Naive thymus-derived CD4-positive, alpha-beta T cell (primary cell): ENCODE results near the gene GSC2. TPM values are rescaled to one million over a fixed set of nuclear protein-coding genes. Genes with fewer than 3 reads are reported as not detected.

Experiments used
- ATAC-seq: fragments of 150-1000 bp; cut with Tn5 transposase; 2 replicates; pipeline ENCODE4 v1.10.0; 2021; ENCODE audit warnings: mild to moderate bottlenecking, moderate library complexity
- CTCF ChIA-PET: fragments of 350-600 bp; sonication (Branson Sonifier 250); formaldehyde crosslinking; loops from one replicate; lab custom pipeline; 2021; ENCODE audit warnings: antibody characterized with exemption; lab: Charles Lee
- POLR2A ChIA-PET: fragments of 350-600 bp; sonication (Branson Sonifier 250); formaldehyde crosslinking; loops from one replicate; lab custom pipeline; 2021; ENCODE audit warnings: antibody characterized with exemption, inconsistent platforms; lab: Charles Lee
- DNase-seq, 9 donors: peaks; one replicate each; pipeline versions ENCODE4 v3.0.0 to v3.0.0-alpha.2; 2020 to 2022; ENCODE audit warnings: mixed read lengths in 1 of 9
- H3K27ac ChIP-seq: one replicate; pipeline ENCODE4 v1.7.0; 2013; ENCODE audit warnings: mild to moderate bottlenecking, low read depth, low read length, moderate library complexity
- H3K27me3 ChIP-seq, 2 donors: one replicate each; pipeline ENCODE4 v1.7.0; 2013; ENCODE audit warnings: low read length in 2 of 2, mild to moderate bottlenecking in 2 of 2, moderate library complexity in 2 of 2; ENCODE audit not compliant: control insufficient read depth in 2 of 2, insufficient read depth in 2 of 2
- H3K36me3 ChIP-seq, 3 experiments: 1 replicate in 2 of 3; 2 replicates in 1 of 3; pipeline ENCODE4 v1.7.0; 2013; ENCODE audit warnings: low read length in 3 of 3, mild to moderate bottlenecking in 3 of 3, moderate library complexity in 1 of 3; ENCODE audit not compliant: insufficient read depth in 3 of 3, control insufficient read depth in 2 of 3
- H3K4me1 ChIP-seq, 2 donors: one replicate each; pipeline ENCODE4 v1.7.0; 2013; ENCODE audit warnings: low read length in 2 of 2, mild to moderate bottlenecking in 2 of 2, moderate library complexity in 1 of 2; ENCODE audit not compliant: control insufficient read depth in 2 of 2, insufficient read depth in 2 of 2
- H3K4me3 ChIP-seq: 2 replicates; pipeline ENCODE4 v1.7.0; 2013; ENCODE audit warnings: mild to moderate bottlenecking, low read length
- H3K9me3 ChIP-seq, 3 experiments: 1 replicate in 2 of 3; 2 replicates in 1 of 3; pipeline ENCODE4 v1.7.0; 2013; ENCODE audit warnings: low read length in 3 of 3; ENCODE audit not compliant: control insufficient read depth in 2 of 3
- H3K27ac Mint-ChIP-seq, 9 donors: one replicate each; pipeline ENCODE4 v1.8.0; 2020 to 2022; ENCODE audit warnings: mixed read lengths in 9 of 9, mild to moderate bottlenecking in 8 of 9, moderate library complexity in 5 of 9, inconsistent platforms in 2 of 9
- H3K27me3 Mint-ChIP-seq, 5 donors: one replicate each; pipeline ENCODE4 v1.8.0; 2021 to 2022; ENCODE audit warnings: mixed read lengths in 5 of 5, mild to moderate bottlenecking in 1 of 5
- H3K36me3 Mint-ChIP-seq, 5 donors: one replicate each; pipeline ENCODE4 v1.8.0; 2020 to 2022; ENCODE audit warnings: mixed read lengths in 5 of 5, mild to moderate bottlenecking in 3 of 5, inconsistent platforms in 1 of 5
- H3K4me1 Mint-ChIP-seq, 7 donors: one replicate each; pipeline ENCODE4 v1.8.0; 2020 to 2022; ENCODE audit warnings: mixed read lengths in 7 of 7, mild to moderate bottlenecking in 3 of 7, inconsistent platforms in 1 of 7
- H3K4me3 Mint-ChIP-seq, 10 donors: one replicate each; pipeline ENCODE4 v1.8.0; 2020 to 2022; ENCODE audit warnings: mild to moderate bottlenecking in 10 of 10, mixed read lengths in 10 of 10, moderate library complexity in 6 of 10, inconsistent platforms in 2 of 10
- H3K9me3 Mint-ChIP-seq, 11 donors: one replicate each; pipeline ENCODE4 v1.8.0; 2020 to 2022; ENCODE audit warnings: mixed read lengths in 11 of 11, mild to moderate bottlenecking in 4 of 11, inconsistent platforms in 1 of 11, moderate library complexity in 1 of 11
- intact Hi-C, 2 donors: fragments of 100-400 bp; cut with micrococcal nuclease; formaldehyde crosslinking; loops; one replicate each; pipeline ENCODE4 v1.15.1; 2023
- polyA plus RNA-seq, 2 donors: library from polyadenylated mRNA; unstranded; fragments of 300-500 nt; fragmentation: Illumina TruSeq; gene quantifications; one replicate each; pipeline ENCODE4 v1.2.3, GENCODE V29; 2021
- total RNA-seq, 6 experiments: library from RNA in 5 of 6; stranded (reverse) in 5 of 6; gene quantifications; 1 replicate in 5 of 6; 2 replicates in 1 of 6; pipeline ENCODE4 v1.2.3 and lab custom pipeline; 2021 to 2026

Gene GSC2
- total and polyA plus RNA-seq, 7 experiments from 2014 or later: not detected

- DNase-seq (no peak), ATAC-seq (no peak)
- H3K4me3 Mint-ChIP-seq: peak overlapping the region; percentile 80 to 93 (median 88)
- no peaks in the 10 kb centered on the region for H3K27me3 ChIP-seq
- H3K36me3 ChIP-seq: peaks cover 0 to 12% (median 0%) of the 10 kb centered on the region in 3 experiments
- ChIA-PET CTCF (interaction anchor here (1.1 kb wide), 1 partner anchor 10 kb away, joined by 3 read pairs; no protein-coding TSS in a partner anchor), POLR2A (interaction anchor here (0.6 to 6.3 kb wide), 9 partner anchors 11 to 309 kb away, joined by 3 to 88 read pairs (median 5); partner anchors contain the start of genes CLTCL1, ESS2 and MRPL40)
- intact Hi-C loops: loop anchor here (1.0 to 5.0 kb wide), 13 partner anchors 14 to 1879 kb away; partner anchors contain the start of genes C22orf39 (in 2 of the 2), ESS2 (in 2 of the 2), CDC45 (in 1 of the 2) and CLTCL1 (in 1 of the 2)
- H3K9me3 ChIP-seq: no peaks in the 10 kb centered on the region
- peak overlapping the region; percentile 66 for H3K27ac ChIP-seq
- peak overlapping the region; percentile 61 for H3K4me3 ChIP-seq
- H3K36me3 Mint-ChIP-seq: no peaks in the 10 kb centered on the region
- no peaks in the 10 kb centered on the region for H3K9me3 Mint-ChIP-seq
- H3K4me1 Mint-ChIP-seq: peaks cover 31 to 47% (median 43%) of the 10 kb centered on the region in 7 donors
- H3K27me3 Mint-ChIP-seq: peaks cover 0 to 2% (median 0%) of the 10 kb centered on the region in 5 donors
- peak overlapping the region; percentile 69 to 84 (median 75) for H3K27ac Mint-ChIP-seq
- H3K4me1 ChIP-seq: peaks cover 28 to 35% of the 10 kb centered on the region in 2 donors
Measured at GRCh38 chr22:19122752-19123492, 27.2 kb downstream of the GSC2 start.

GRCh38 chr22:19122143-19122751 lies 27.8 kb downstream of the GSC2 start, which contains the start of gene DGCR2:
TSS of gene DGCR2 (minus strand) at chr22:19122412. CDS start at chr22:19122206, 206 bp downstream.
- ATAC-seq (peak; percentile 99), DNase-seq (peak; percentile 92 to 96 (median 94))
- Histone ChIP-seq H3K4me3 (peak within 1 kb of the TSS; percentile 90), H3K27me3 (no peaks in the 10 kb centered on the region), H3K9me3 (no peaks in the 10 kb centered on the region), H3K4me1 (peaks cover 34 to 42% of the 10 kb centered on the region in 2 donors), H3K27ac (peak within 1 kb of the TSS; percentile 91), H3K36me3 (peaks cover 0 to 12% (median 0%) of the 10 kb centered on the region in 3 experiments)
- Mint-ChIP-seq H3K9me3 (no peaks in the 10 kb centered on the region), H3K27me3 (peaks cover 0 to 2% (median 0%) of the 10 kb centered on the region in 5 donors), H3K27ac (peak within 1 kb of the TSS; percentile 69 to 97 (median 87)), H3K4me1 (peaks cover 36 to 53% (median 50%) of the 10 kb centered on the region in 7 donors), H3K36me3 (no peaks in the 10 kb centered on the region), H3K4me3 (peak within 1 kb of the TSS; percentile 90 to 94 (median 93))
- ChIA-PET CTCF (interaction anchor here (0.6 to 1.1 kb wide), 2 partner anchors 10 to 21 kb away, joined by 3 to 4 read pairs; no protein-coding TSS in a partner anchor), POLR2A (interaction anchor here (1.0 to 6.3 kb wide), 7 partner anchors 11 to 310 kb away, joined by 3 to 88 read pairs (median 6); partner anchors contain the start of genes CLTCL1, ESS2 and MRPL40)
- intact Hi-C loops: loop anchor here (1.0 to 5.0 kb wide), 13 partner anchors 13 to 1880 kb away; partner anchors contain the start of genes C22orf39 (in 2 of the 2), ESS2 (in 2 of the 2), CDC45 (in 1 of the 2) and CLTCL1 (in 1 of the 2)

GRCh38 chr22:19121631-19122142 lies 28.4 kb downstream of the GSC2 start:
- intact Hi-C loops: loop anchor here (1.0 to 5.0 kb wide), 13 partner anchors 12 to 1881 kb away; partner anchors contain the start of genes C22orf39 (in 2 of the 2), ESS2 (in 2 of the 2), CDC45 (in 1 of the 2) and CLTCL1 (in 1 of the 2)
- peak in 5 of 9 donors; percentile 14 to 41 (median 22) for DNase-seq
- H3K9me3 Mint-ChIP-seq: no peaks in the 10 kb centered on the region
- H3K4me3 ChIP-seq: peak overlapping the region; percentile 90
- H3K27ac ChIP-seq: peak overlapping the region; percentile 91
- H3K36me3 ChIP-seq: peaks cover 0 to 12% (median 0%) of the 10 kb centered on the region in 3 experiments
- H3K36me3 Mint-ChIP-seq: peaks cover 0 to 3% (median 3%) of the 10 kb centered on the region in 5 donors
- ChIA-PET POLR2A (interaction anchor here (1.0 to 6.3 kb wide), 6 partner anchors 10 to 310 kb away, joined by 4 to 88 read pairs (median 7); partner anchors contain the start of genes CLTCL1, ESS2 and MRPL40), CTCF (interaction anchor here (0.6 to 1.1 kb wide), 2 partner anchors 9 to 22 kb away, joined by 3 to 4 read pairs; no protein-coding TSS in a partner anchor)
- H3K27ac Mint-ChIP-seq: peak overlapping the region; percentile 60 to 97 (median 87)
- no peaks in the 10 kb centered on the region for H3K27me3 ChIP-seq
- peak overlapping the region; percentile 90 to 94 (median 93) for H3K4me3 Mint-ChIP-seq
- H3K27me3 Mint-ChIP-seq: peaks cover 0 to 2% (median 0%) of the 10 kb centered on the region in 5 donors
- H3K9me3 ChIP-seq: no peaks in the 10 kb centered on the region
- peaks cover 41 to 59% (median 56%) of the 10 kb centered on the region in 7 donors for H3K4me1 Mint-ChIP-seq
- H3K4me1 ChIP-seq: peaks cover 40 to 48% of the 10 kb centered on the region in 2 donors
- ATAC-seq: peak; percentile 11

- POLR2A ChIA-PET: interaction anchor here (1.8 to 6.3 kb wide), 3 partner anchors 10 to 15 kb away, joined by 6 to 88 read pairs (median 8); no protein-coding TSS in a partner anchor
- CTCF ChIA-PET: no interaction called here
- no peak for ATAC-seq
- Histone ChIP-seq H3K36me3 (peaks cover 0 to 12% (median 0%) of the 10 kb centered on the region in 3 experiments), H3K4me1 (peaks cover 46 to 54% of the 10 kb centered on the region in 2 donors), H3K4me3 (peak overlapping the region; percentile 90), H3K27ac (peak overlapping the region; percentile 91), H3K9me3 (no peaks in the 10 kb centered on the region), H3K27me3 (no peaks in the 10 kb centered on the region)
- H3K4me3 Mint-ChIP-seq: peak overlapping the region; percentile 90 to 94 (median 93)
- no peaks in the 10 kb centered on the region for H3K9me3 Mint-ChIP-seq
- intact Hi-C loops: loop anchor here (5.0 kb wide), 2 partner anchors 326 to 1881 kb away; partner anchors contain the start of genes C22orf39 (in 1 of the 2) and THAP7 (in 1 of the 2)
- peak overlapping the region; percentile 60 to 97 (median 87) for H3K27ac Mint-ChIP-seq
- peaks cover 48 to 65% (median 62%) of the 10 kb centered on the region in 7 donors for H3K4me1 Mint-ChIP-seq
- H3K27me3 Mint-ChIP-seq: peaks cover 0 to 2% (median 0%) of the 10 kb centered on the region in 5 donors
- DNase-seq: peak in 1 of 9 donors; percentile 24
- peaks cover 0 to 6% (median 3%) of the 10 kb centered on the region in 5 donors for H3K36me3 Mint-ChIP-seq
Measured at GRCh38 chr22:19120829-19121630, 29.1 kb downstream of the GSC2 start.

GRCh38 chr22:19119949-19120348 lies 30.1 kb downstream of the GSC2 start:
- H3K27ac ChIP-seq: peak overlapping the region; percentile 91
- POLR2A ChIA-PET: interaction anchor here (2.4 to 6.3 kb wide), 2 partner anchors 8 to 13 kb away, joined by 6 to 88 read pairs; no protein-coding TSS in a partner anchor
- ATAC-seq (no peak), DNase-seq (no peak)
- Mint-ChIP-seq H3K36me3 (peaks cover 0 to 6% (median 3%) of the 10 kb centered on the region in 5 donors), H3K27me3 (peaks cover 0 to 2% (median 0%) of the 10 kb centered on the region in 5 donors), H3K4me1 (peaks cover 59 to 76% (median 73%) of the 10 kb centered on the region in 7 donors), H3K4me3 (peak overlapping the region; percentile 83 to 94 (median 93)), H3K27ac (peak overlapping the region in 8 of 9 donors; percentile 54 to 95 (median 82)), H3K9me3 (no peaks in the 10 kb centered on the region)
- no peaks in the 10 kb centered on the region for H3K9me3 ChIP-seq
- intact Hi-C loops: loop anchor here (5.0 kb wide), 2 partner anchors 327 to 1882 kb away; partner anchors contain the start of genes C22orf39 (in 1 of the 2) and THAP7 (in 1 of the 2)
- CTCF ChIA-PET: no interaction called here
- H3K4me3 ChIP-seq: peak overlapping the region; percentile 90
- H3K4me1 ChIP-seq: peaks cover 52 to 65% of the 10 kb centered on the region in 2 donors
- peaks cover 0 to 12% (median 0%) of the 10 kb centered on the region in 3 experiments for H3K36me3 ChIP-seq
- H3K27me3 ChIP-seq: no peaks in the 10 kb centered on the region
